Esophagus squamous epithelium (tissue), 4 donors: Measurements from ENCODE around the gene CA10.

Source experiments
- CTCF ChIP-seq, 6 experiments: fragments of 450-650 bp in 4 of 6; fragments of 200-600 bp in 2 of 6; sonication (generic) in 2 of 6; IDR thresholded peaks; one replicate each; pipeline ENCODE4 v1.5.1; 2016 to 2019; ENCODE audit warnings: antibody characterized with exemption in 6 of 6, mild to moderate bottlenecking in 4 of 6, moderate library complexity in 4 of 6
- POLR2A ChIP-seq, 4 donors: fragments of 450-650 bp; IDR thresholded peaks; one replicate each; pipeline ENCODE4 v1.6.1; 2017; ENCODE audit warnings: antibody characterized with exemption in 4 of 4, mild to moderate bottlenecking in 4 of 4, moderate library complexity in 3 of 4

- TF ChIP-seq POLR2A (IDR thresholded peaks at IDR 0.05) (no peak), CTCF (IDR thresholded peaks at IDR 0.05) (no peak)
Observed at GRCh38 chr17:51799981-51800380, 358.5 kb downstream of the CA10 start.
